Activated CD8-positive, alpha-beta T cell treated with anti-CD3 and anti-CD28 coated beads for 36 hours (primary cell): ENCODE results near the gene CACNA2D4. TPM values are rescaled to one million over a fixed set of nuclear protein-coding genes. Genes with fewer than 3 reads are reported as not detected.

Experiments
- ATAC-seq: fragments of 200-7000 bp; cut with Tn5 transposase; one replicate; pipeline ENCODE4 v1.10.0; 2021; ENCODE audit warnings: mild to moderate bottlenecking, moderate library complexity
- CTCF ChIA-PET: fragments of 350-600 bp; sonication (Branson Sonifier 250); formaldehyde crosslinking; loops from one replicate; lab custom pipeline; 2021; ENCODE audit warnings: antibody characterized with exemption; lab: Charles Lee
- POLR2A ChIA-PET: fragments of 350-600 bp; sonication (Branson Sonifier 250); formaldehyde crosslinking; loops from one replicate; lab custom pipeline; 2021; ENCODE audit warnings: antibody characterized with exemption; lab: Charles Lee
- DNase-seq: peaks from one replicate; pipeline ENCODE4 v3.0.0-alpha.2; 2020
- H3K27ac Mint-ChIP-seq: one replicate; pipeline ENCODE4 v1.8.0; 2021; ENCODE audit warnings: mild to moderate bottlenecking, mixed read lengths
- H3K27me3 Mint-ChIP-seq: one replicate; pipeline ENCODE4 v1.8.0; 2021; ENCODE audit warnings: mixed read lengths
- H3K36me3 Mint-ChIP-seq: one replicate; pipeline ENCODE4 v1.8.0; 2021; ENCODE audit warnings: low read depth, mixed read lengths
- H3K4me1 Mint-ChIP-seq: one replicate; pipeline ENCODE4 v1.8.0; 2021; ENCODE audit warnings: low read depth, mixed read lengths
- H3K4me3 Mint-ChIP-seq: one replicate; pipeline ENCODE4 v1.8.0; 2021; ENCODE audit warnings: mild to moderate bottlenecking, moderate library complexity, mixed read lengths
- H3K9me3 Mint-ChIP-seq: one replicate; pipeline ENCODE4 v1.8.0; 2021; ENCODE audit warnings: mixed read lengths
- intact Hi-C: fragments of 100-400 bp; cut with micrococcal nuclease; formaldehyde crosslinking; loops from one replicate; pipeline ENCODE4 v1.10.0; 2022
- total RNA-seq, 2 experiments: library from RNA; stranded (reverse); gene quantifications; one replicate each; pipeline ENCODE4 v1.2.3, GENCODE V29; 2021
- TF ChIP-seq, protein P1 (sequence below): fragments of 200-600 bp; IDR thresholded peaks from one replicate; pipeline ENCODE4 v1.8.0; 2022; ENCODE audit warnings: antibody characterized with exemption, mild to moderate bottlenecking

CACNA2D4 gene
- total RNA-seq, 2 experiments from 2014 or later, result 4.2 to 4.3 TPM

DNA sequence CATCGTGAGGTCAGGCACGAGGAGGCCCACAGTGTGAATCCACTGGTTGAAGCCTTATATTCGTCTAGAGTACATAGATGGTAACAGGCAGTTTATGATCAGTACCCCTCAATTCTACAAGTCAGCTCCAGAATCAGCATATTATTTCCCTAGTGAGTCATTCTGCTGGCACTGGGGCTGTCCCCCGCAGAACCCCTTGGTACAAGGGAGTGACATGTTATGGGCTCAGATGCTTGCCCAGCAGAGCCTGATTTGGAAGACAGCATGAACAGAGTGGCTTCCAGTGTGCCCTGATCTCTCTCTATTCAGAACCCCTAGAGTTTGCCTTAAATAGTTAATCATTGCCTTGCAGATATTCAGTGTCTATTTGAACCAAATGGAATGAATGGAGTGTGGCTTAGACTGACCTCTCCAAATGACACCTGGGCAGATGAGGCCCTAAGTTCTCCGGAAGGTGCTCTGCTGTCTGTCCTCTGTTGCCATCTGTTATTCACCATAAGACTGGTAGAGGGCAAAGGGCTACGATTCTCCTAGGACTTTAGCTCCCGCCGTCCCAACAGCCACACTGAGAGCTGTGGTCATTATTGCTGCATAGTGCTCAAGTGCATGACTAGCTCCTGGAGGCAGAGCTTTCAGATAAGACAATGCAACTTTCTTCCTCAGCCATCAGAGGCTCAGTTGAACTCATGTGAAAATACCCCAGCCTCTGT lies 41.1 kb downstream of the CACNA2D4 start:
- H3K27me3 Mint-ChIP-seq, result no peaks in the 10 kb centered on the region
- intact Hi-C loops, result no loop called here
- no peaks in the 10 kb centered on the region for H3K9me3 Mint-ChIP-seq
- H3K4me3 Mint-ChIP-seq, result no peak overlapping the region
- ATAC-seq (peak; percentile 55), DNase-seq (peak; percentile 20)
- TF ChIP-seq, protein P1, sequence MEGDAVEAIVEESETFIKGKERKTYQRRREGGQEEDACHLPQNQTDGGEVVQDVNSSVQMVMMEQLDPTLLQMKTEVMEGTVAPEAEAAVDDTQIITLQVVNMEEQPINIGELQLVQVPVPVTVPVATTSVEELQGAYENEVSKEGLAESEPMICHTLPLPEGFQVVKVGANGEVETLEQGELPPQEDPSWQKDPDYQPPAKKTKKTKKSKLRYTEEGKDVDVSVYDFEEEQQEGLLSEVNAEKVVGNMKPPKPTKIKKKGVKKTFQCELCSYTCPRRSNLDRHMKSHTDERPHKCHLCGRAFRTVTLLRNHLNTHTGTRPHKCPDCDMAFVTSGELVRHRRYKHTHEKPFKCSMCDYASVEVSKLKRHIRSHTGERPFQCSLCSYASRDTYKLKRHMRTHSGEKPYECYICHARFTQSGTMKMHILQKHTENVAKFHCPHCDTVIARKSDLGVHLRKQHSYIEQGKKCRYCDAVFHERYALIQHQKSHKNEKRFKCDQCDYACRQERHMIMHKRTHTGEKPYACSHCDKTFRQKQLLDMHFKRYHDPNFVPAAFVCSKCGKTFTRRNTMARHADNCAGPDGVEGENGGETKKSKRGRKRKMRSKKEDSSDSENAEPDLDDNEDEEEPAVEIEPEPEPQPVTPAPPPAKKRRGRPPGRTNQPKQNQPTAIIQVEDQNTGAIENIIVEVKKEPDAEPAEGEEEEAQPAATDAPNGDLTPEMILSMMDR, result no peak
- ChIA-PET POLR2A (no interaction called here), CTCF (no interaction called here)
- H3K4me1 Mint-ChIP-seq, result no peaks in the 10 kb centered on the region
- H3K27ac Mint-ChIP-seq, result no peak overlapping the region
- no peaks in the 10 kb centered on the region for H3K36me3 Mint-ChIP-seq

DNA sequence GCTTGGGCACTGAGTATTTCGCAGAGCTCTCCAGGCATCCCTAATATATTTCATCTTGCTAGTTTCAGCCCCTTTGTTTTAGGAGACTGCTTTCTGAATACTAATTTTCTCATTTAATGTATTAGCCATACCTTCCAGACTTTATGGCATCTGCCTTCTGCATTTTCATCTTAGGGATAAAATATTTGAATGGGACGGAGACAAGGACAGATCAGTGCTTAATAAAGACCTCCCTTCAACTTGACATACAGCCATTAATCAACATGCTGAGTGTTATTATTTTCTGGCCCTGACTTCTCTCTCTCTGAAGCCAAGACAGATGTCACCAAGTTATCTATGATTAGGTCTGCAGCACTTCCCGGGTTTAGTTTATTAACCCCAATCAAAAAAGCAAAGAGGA lies 42.4 kb downstream of the CACNA2D4 start:
- Mint-ChIP-seq H3K36me3 (no peaks in the 10 kb centered on the region), H3K27ac (no peak overlapping the region), H3K4me1 (no peaks in the 10 kb centered on the region), H3K27me3 (no peaks in the 10 kb centered on the region), H3K4me3 (no peak overlapping the region), H3K9me3 (peaks cover 4% of the 10 kb centered on the region)
- DNase-seq (no peak), ATAC-seq (no peak)
- TF ChIP-seq, protein P1, result no peak
- intact Hi-C loops, result no loop called here
- ChIA-PET POLR2A (no interaction called here), CTCF (interaction anchor here (1.4 kb wide), 1 partner anchor 64 kb away, joined by 6 read pairs; no protein-coding TSS in a partner anchor)

DNA sequence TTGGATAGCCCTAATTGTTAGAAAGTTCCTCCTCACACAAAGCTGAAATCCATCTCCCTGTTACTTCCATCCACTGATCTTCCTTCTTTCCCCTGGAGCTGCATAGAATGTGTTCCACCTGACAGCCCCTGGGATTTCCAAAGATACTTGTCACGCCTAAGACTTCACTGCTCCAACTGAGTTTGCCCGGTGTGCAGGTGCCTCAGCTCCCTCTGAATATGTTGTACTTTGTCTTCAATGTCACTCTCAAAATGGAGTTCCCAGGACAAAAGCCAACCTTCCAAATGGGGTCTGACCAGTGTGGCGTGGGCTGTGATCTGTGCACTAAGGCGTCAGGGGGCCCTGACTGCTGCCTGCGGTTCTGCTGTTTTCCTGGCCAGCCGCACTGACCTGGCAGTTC lies 42.8 kb downstream of the CACNA2D4 start:
- ATAC-seq, result no peak
- TF ChIP-seq, protein P1, result no peak
- CTCF ChIA-PET, result interaction anchor here (1.4 kb wide), 1 partner anchor 64 kb away, joined by 6 read pairs; no protein-coding TSS in a partner anchor
- Mint-ChIP-seq H3K4me1 (no peaks in the 10 kb centered on the region), H3K27me3 (no peaks in the 10 kb centered on the region), H3K27ac (no peak overlapping the region), H3K4me3 (no peak overlapping the region), H3K36me3 (no peaks in the 10 kb centered on the region), H3K9me3 (peaks cover 5% of the 10 kb centered on the region)
- DNase-seq, result no peak
- intact Hi-C loops, result no loop called here
- POLR2A ChIA-PET, result interaction anchor here (0.9 kb wide), 1 partner anchor 13 kb away, joined by 3 read pairs; no protein-coding TSS in a partner anchor

DNA sequence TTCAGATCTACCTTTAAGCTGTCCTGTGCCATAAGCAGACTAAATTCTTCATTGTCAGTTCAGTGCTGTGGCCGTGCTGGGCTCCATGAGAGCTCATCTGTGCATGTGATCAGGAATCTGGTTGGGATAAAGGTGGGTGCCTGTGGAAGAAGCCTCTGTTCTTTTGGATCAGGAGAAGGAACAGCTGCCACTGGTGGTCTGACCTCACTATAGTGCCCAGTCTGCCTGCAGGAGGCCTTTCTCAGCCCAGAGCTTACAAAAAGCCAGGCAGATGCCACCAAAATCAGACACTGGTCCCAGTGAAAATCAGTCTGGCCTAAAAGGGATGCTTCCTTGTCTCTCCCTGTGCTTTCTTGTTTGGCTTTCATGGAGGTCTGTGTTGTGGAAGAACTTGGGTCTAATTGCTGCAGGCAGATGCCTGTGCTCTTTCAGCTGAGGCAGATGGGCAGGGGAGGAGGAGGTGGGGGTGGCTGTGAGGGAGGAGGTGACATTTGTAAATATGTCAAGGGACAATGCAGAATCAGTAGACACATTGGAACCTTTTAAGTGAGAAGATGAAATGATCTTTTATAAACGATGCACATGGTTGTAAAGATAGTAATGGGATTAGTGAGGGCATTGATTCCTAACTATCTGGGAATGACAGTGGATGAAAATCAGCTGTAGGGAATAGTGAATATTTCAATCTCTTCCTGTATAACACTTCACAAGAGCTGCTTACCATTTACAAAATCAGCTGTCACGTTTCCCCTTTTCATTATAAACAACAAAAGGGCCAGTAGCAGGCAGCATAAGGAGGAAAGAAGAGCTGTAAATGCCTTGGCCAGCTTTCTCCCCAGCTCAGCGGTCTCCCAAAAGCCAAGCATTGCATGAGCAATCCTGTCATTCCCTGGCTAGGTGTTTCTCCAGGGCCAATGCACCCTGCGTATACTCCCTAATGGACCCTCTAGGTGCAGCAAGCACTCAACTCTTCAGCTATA lies 44.6 kb downstream of the CACNA2D4 start:
- no peak overlapping the region for H3K27ac Mint-ChIP-seq
- DNase-seq (no peak), ATAC-seq (no peak)
- H3K27me3 Mint-ChIP-seq, result peaks cover 3% of the 10 kb centered on the region
- ChIA-PET POLR2A (interaction anchor here (0.6 kb wide), 1 partner anchor 24 kb away, joined by 3 read pairs; no protein-coding TSS in a partner anchor), CTCF (interaction anchor here (0.8 to 1.0 kb wide), 2 partner anchors 13 to 82 kb away, joined by 3 read pairs; no protein-coding TSS in a partner anchor)
- H3K4me1 Mint-ChIP-seq, result no peaks in the 10 kb centered on the region
- no peaks in the 10 kb centered on the region for H3K36me3 Mint-ChIP-seq
- no peak overlapping the region for H3K4me3 Mint-ChIP-seq
- TF ChIP-seq, protein P1, result no peak
- intact Hi-C loops, result no loop called here
- H3K9me3 Mint-ChIP-seq, result peaks cover 5% of the 10 kb centered on the region
